SU-DHL-6 (cell line): ENCODE results near the gene ZMYND15.

Experiments
- H2AFZ ChIP-seq: fragments of 200-600 bp; sonication (generic); 2 replicates; pipeline ENCODE4 v1.6.1; 2014; ENCODE audit warnings: low read depth, mild to moderate bottlenecking, moderate library complexity, mixed read lengths, antibody characterized with exemption, low read length; ENCODE audit not compliant: severe bottlenecking
- H3F3A ChIP-seq: fragments of 200-600 bp; shearing (Covaris generic); 2 replicates; pipeline ENCODE4 v1.6.0; 2016; ENCODE audit warnings: antibody characterized with exemption, mild to moderate bottlenecking; ENCODE audit not compliant: insufficient read depth
- H3K27ac ChIP-seq: fragments of 200-600 bp; sonication (generic); 2 replicates; pipeline ENCODE4 v1.5.1; 2016; ENCODE audit warnings: low read depth, mild to moderate bottlenecking, low read length, moderate library complexity, mixed read lengths
- H3K27me3 ChIP-seq: fragments of 200-600 bp; sonication (generic), shearing (Covaris generic); 2 replicates; pipeline ENCODE4 v1.6.0; 2014; ENCODE audit warnings: mild to moderate bottlenecking, low read length
- H3K36me3 ChIP-seq: fragments of 200-600 bp; sonication (generic); 2 replicates; pipeline ENCODE4 v1.6.1; 2014; ENCODE audit warnings: mild to moderate bottlenecking, low read length, mixed read lengths
- H3K4me2 ChIP-seq: fragments of 300-600, 200-600 bp; shearing (Covaris generic), sonication (generic); 2 replicates; pipeline ENCODE4 v1.6.0; 2014; ENCODE audit warnings: low read length, low read depth, mild to moderate bottlenecking; ENCODE audit not compliant: poor library complexity, severe bottlenecking
- H3K4me3 ChIP-seq: fragments of 200-600 bp; sonication (generic); 2 replicates; pipeline ENCODE4 v1.5.1; 2014; ENCODE audit warnings: antibody characterized with exemption, low read length, mild to moderate bottlenecking, mixed read lengths; ENCODE audit not compliant: insufficient read depth, poor library complexity, severe bottlenecking
- H3K79me2 ChIP-seq: fragments of 200-600 bp; sonication (generic); 2 replicates; pipeline ENCODE4 v1.6.1; 2014; ENCODE audit warnings: mild to moderate bottlenecking, low read length, moderate library complexity; ENCODE audit not compliant: insufficient read depth
- H3K9ac ChIP-seq: fragments of 200-600 bp; sonication (generic); 2 replicates; pipeline ENCODE4 v1.7.0; 2014; ENCODE audit warnings: mild to moderate bottlenecking, low read length
- H3K9me2 ChIP-seq: fragments of 200-600 bp; sonication (generic); replicated peaks from 2 replicates; pipeline ENCODE4 v1.6.1; 2014; ENCODE audit warnings: low read length; ENCODE audit not compliant: insufficient read depth
- H3K9me3 ChIP-seq: fragments of 200-600 bp; sonication (generic); 2 replicates; pipeline ENCODE4 v1.6.1; 2014; ENCODE audit warnings: low read length, mixed read lengths; ENCODE audit not compliant: insufficient read depth
- H4K20me1 ChIP-seq: fragments of 200-600 bp; sonication (generic); 2 replicates; pipeline ENCODE4 v1.6.1; 2014; ENCODE audit warnings: low read depth, mild to moderate bottlenecking, antibody characterized with exemption, low read length, moderate library complexity, mixed read lengths
- CTCF ChIP-seq: fragments of 200-600 bp; sonication (generic); IDR thresholded peaks from one replicate; pipeline ENCODE4 v1.5.1; 2017; ENCODE audit warnings: antibody characterized with exemption, mild to moderate bottlenecking, low read length, moderate library complexity; ENCODE audit not compliant: insufficient read depth, poor library complexity, severe bottlenecking
- EZH2phosphoT487 ChIP-seq: fragments of 200-600 bp; sonication (generic), shearing (Covaris generic); conservative IDR thresholded peaks from 2 replicates; pipeline ENCODE4 v1.6.1; 2018; ENCODE audit warnings: mild to moderate bottlenecking, antibody characterized with exemption, low read length, moderate library complexity, mixed read lengths

Gene ZMYND15

DNA sequence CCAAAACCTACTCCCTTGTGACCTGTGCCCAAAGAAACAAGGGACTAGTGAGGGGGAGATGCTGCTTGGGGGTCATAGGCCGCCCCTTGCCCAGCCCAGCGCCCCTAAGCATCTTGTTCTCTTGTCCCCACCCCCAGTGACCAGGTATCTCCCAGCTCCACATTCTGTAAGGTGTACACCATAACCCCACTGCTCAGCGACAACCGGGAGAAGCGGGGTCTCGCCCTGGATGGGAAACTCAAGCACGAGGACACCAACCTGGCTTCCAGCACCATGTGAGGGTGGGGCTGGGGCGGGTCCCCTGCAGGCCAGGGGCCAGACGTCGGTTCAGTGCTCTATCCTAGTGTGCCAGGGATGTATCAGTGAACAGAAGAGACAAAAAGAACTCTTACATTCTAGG lies 20.5 kb upstream of the ZMYND15 start:
- TF ChIP-seq CTCF (no peak), EZH2phosphoT487 (no peak)
- Histone ChIP-seq H3K36me3 (no peaks in the 10 kb centered on the region), H3K27me3 (no peaks in the 10 kb centered on the region), H2AFZ (no peak overlapping the region), H3K9ac (no peak overlapping the region), H3K9me3 (no peaks in the 10 kb centered on the region), H3K4me3 (no peak overlapping the region), H3K27ac (no peak overlapping the region), H3K79me2 (no peaks in the 10 kb centered on the region), H3F3A (no peaks in the 10 kb centered on the region), H4K20me1 (no peaks in the 10 kb centered on the region), H3K4me2 (no peak overlapping the region), H3K9me2 (no peaks in the 10 kb centered on the region)

DNA sequence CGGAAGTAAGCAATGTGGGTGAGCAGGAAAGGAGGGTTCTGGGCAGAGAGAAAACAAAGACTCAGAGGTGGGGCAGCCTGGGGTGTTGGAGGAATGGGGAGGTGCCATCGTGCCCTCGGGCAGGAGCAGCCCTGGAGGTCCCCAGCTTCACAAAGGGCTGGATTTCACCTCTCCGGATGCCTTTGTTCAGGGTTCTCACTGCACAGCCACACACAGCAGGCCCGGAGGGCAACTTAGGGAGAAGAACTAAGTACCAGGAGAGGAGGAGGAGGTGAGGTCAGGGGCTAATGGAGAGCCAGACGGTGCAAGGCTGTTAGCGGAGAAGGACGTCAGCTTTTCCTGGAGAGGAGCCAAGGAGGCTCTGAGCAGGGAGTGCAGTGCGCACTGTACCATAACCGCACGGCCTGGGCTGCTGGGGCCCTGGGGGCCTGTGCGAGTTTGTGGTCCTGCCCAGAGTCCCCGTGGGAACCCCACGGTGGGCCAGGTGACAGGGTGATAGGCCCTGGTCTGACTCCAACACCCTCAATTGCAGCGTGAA lies 19.9 kb upstream of the ZMYND15 start:
- Histone ChIP-seq H3K9ac (no peak overlapping the region), H3K4me3 (no peak overlapping the region), H3K79me2 (no peaks in the 10 kb centered on the region), H3K4me2 (no peak overlapping the region), H3K9me3 (no peaks in the 10 kb centered on the region), H3F3A (no peaks in the 10 kb centered on the region), H2AFZ (no peak overlapping the region), H3K9me2 (no peaks in the 10 kb centered on the region), H4K20me1 (no peaks in the 10 kb centered on the region), H3K27me3 (no peaks in the 10 kb centered on the region), H3K27ac (no peak overlapping the region), H3K36me3 (no peaks in the 10 kb centered on the region)
- no peak for TF ChIP-seq EZH2phosphoT487
- no peak for TF ChIP-seq CTCF

GRCh38 chr17:4720787-4721186 lies 18.8 kb upstream of the ZMYND15 start:
- TF ChIP-seq CTCF, result no peak
- no peak for TF ChIP-seq EZH2phosphoT487
- Histone ChIP-seq H3F3A (no peaks in the 10 kb centered on the region), H3K4me3 (no peak overlapping the region), H3K79me2 (no peaks in the 10 kb centered on the region), H3K27ac (no peak overlapping the region), H3K36me3 (no peaks in the 10 kb centered on the region), H3K4me2 (no peak overlapping the region), H4K20me1 (no peaks in the 10 kb centered on the region), H3K27me3 (no peaks in the 10 kb centered on the region), H2AFZ (no peak overlapping the region), H3K9me3 (no peaks in the 10 kb centered on the region), H3K9ac (no peak overlapping the region), H3K9me2 (no peaks in the 10 kb centered on the region)
